Measurements from ENCODE around the gene PARN.
"Not testable (repeated sequence)": the region's sequence is repeated elsewhere in the genome, so short reads cannot be mapped to it uniquely, and the experiment has no call there.

PARN gene

DNA sequence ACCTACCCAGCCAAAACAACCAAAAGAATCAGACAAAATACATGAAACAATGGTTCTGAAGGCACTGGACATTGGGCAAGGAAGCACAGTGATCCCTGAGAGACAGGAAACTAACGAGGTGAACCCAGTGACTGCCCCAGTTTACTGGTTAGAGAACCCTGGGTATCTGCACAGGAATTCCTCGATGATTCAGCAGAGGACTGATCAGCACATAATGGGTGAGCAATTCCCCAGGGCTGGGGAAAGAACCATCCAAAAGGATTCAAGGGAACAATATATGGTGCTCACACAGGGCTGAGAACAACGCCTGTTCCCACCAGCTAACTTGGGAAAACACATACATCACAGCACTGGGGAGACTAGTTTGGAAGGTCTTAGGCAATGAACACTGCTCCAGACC, 167.2 kb downstream of the PARN start:
- DNase-seq, result no peak

DNA sequence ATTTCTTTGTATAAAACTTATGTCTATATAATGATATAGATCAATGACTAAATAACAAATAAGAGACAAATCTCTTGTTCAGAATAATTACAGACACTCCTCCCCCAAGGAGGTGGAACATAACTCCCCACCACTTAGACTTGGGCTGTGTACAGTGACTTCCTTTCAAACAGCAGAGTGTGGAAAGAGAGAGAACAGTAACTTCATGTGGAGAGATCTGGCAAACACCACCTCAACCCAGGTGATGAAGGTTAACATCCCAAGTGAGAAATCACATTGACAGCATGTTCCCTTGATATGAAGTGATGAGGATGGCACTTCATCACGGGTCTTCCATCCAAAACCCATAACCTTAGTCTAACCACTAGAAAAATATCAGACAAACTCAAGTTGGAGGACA, 169.3 kb downstream of the PARN start:
- DNase-seq, result no peak

DNA sequence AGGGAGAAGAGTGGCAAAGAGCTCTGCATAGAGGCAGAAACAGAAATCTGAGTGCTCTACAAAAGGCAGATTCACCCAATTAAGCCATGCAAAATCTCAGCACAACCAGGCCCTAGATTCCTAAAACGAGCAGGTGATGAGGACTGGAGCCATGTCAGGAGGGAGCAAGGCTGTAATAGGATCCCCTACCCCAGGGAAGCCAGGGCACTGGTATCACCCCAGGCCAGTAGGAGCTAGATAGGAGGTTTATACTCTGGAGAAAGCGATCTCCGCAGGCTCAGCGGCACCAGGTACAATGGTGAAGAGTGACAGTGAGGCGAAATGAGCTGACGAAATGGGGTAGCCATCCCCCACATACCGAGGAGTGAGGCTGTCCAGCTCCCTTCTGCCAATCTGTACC, 171.5 kb downstream of the PARN start:
- DNase-seq, result no peak

- DNase-seq, result no peak
Observed at GRCh38 chr16:14456793-14457481, 173.1 kb downstream of the PARN start.

GRCh38 chr16:14455573-14455972, 174.5 kb downstream of the PARN start:
- DNase-seq, result no peak

DNA sequence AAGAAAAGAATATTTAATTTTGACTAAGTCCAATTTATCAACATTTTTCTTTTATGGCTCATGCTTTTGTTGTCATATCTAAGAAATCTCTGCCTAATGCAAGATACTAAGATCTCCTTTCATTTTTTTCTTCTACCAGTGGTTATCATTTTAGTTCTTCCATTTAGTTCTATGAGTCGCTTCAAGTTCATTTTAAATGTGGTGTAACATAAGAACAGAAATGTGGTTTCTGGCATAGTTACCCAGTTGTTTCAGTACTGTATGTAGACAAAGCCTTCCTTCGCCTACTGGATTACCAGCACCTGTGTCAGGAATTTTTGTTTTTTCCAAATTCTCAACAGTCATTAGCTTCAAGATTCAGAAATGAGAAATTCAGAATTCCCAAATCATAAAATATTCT, 175.7 kb downstream of the PARN start:
- no peak for DNase-seq

GRCh38 chr16:14452066-14452465, 178.0 kb downstream of the PARN start:
- no peak for DNase-seq

DNA sequence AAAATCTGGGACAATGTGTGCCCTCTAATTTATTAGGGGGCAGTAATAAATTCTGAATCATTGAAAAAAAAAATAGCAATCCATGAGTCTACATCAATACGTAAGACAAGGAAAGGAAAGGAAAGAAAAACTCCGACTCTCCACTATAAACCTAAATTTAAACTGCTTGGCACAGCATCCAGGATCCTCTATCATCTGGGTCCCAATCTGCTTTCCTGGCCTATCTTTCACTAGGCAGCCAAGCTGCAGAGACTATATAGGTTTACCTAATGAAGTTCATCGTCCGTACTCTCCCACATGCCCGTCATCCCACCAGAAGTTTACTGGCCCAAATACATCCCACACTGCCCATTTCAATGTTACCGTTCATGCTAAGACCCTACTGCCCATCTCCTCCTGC, 179.2 kb downstream of the PARN start:
- no peak for DNase-seq

- no peak for DNase-seq
Observed at GRCh38 chr16:14449790-14450480, 180.1 kb downstream of the PARN start.

DNA sequence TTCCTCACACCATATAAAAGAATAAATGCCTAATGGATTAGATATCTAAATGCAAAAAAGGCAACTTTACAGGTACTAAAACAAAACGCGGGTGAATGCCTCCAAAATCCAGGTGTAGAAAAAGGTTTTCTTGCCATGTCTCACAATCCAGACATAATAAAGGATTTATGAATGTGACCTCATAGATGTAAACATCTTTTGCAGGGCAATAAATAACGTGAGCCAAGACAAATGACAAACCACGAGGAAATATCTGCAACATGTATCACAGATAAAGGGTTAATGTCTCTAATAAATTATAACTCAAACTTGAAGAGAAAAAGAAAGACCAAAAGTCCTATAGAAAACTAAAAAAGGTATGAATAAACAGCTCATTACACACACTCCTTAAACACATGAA, 180.7 kb downstream of the PARN start:
- no peak for DNase-seq

- no peak for DNase-seq
Observed at GRCh38 chr16:14448879-14449278, 181.2 kb downstream of the PARN start.

- DNase-seq, result no peak
Observed at GRCh38 chr16:14447783-14448182, 182.3 kb downstream of the PARN start.

DNA sequence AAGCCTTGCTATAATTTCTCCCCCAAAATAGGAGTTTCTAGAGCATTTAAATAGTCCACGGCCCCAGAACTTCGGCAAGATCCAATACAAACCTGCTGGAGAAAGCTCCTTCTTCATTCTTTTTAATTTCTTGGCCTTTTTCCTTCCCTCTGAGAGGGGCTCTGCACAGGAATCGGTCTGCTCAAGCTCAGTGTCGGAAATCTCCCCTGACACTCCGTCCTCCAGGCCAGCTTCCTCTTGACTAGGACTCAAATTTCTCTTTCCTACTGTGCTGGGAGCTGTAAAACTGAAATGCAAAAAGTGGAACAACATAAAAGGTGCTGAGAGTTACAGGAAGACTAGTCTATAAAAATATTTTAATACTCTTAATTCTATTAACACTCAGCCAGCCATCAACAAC, 183.3 kb downstream of the PARN start:
- no peak for DNase-seq

- no peak for DNase-seq
Observed at GRCh38 chr16:14445937-14446715, 183.9 kb downstream of the PARN start.

DNA sequence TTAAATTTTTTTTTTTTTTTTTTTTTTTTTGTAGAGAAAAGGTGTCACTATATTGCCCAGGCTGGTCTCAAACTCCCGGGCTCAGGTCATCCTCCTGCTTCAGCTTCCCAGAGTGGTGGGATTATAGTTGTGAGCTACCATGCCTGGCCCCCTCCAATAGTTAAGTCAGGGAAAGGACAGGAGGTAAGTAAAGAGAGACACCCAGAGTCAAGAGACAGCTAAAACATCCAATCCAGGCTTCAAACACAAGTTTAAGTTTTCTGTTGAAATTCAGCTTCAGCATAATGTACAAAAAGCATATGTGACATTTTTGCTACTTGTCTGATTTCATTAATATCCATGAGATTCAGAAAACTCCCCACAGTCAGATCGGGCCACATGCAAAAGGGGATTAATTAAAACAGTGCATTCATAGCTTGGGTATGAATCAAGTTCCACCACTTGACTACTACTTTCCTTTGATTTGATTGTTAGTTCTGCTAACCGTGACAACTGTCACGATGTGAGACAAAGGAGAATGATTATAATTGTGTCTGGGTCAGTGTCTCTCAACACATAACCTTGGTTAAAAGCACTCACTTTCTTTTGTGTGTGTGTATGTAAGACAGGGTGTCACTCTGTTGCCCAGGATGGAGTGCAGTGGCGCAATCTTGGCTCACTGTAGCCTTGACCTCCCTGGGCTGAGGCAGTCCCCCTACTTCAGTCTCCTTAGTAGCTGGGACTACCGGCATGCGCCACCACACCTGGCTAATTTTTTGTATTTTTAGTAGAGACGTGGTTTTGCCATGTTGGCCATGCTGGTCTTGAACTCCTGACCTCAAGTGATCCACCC, 184.9 kb downstream of the PARN start:
- DNase-seq, result no peak

DNA sequence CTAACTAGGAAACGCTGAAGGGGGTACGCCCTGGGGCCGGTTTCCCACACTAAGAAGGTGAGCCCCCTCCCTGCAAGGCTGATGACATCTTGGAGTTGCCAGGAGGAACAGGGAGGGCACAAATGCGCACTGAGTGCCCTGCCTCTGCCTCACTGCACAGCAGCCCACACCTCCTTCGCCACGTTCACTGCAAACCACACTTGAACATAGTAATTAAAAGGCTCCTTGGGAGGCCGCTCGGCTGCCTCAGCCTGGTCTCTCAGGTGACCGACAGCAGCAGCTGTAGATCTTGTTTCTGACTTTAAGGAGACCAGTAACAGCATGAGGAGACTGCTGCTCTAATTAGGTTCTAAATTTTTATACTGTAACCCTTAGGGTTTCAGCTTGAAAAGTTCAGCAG, 188.5 kb downstream of the PARN start:
- not testable (repeated sequence) for DNase-seq

- DNase-seq, result no peak
Observed at GRCh38 chr16:14438256-14438655, 191.8 kb downstream of the PARN start.

DNA sequence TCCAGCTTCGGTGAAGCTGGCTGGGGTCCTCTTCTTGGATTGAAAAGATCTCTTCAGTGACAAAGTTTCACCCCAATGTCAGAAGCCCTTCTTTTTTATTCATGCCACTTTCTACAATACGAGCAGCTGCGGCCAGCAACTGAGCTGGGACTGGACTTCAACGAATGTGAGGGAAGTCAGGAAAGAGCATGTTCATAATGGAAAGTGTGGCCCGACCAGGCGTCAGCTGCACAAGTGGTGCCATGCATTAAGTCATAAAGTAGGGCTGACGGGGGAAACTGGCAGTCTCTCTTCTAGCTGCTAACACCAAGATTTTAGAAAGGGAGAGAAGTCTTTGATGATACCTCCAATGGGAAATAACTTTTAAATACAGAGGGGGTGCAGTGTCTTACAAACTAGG, 192.6 kb downstream of the PARN start:
- no peak for DNase-seq

- no peak for DNase-seq
Observed at GRCh38 chr16:14436401-14436955, 193.6 kb downstream of the PARN start.

DNA sequence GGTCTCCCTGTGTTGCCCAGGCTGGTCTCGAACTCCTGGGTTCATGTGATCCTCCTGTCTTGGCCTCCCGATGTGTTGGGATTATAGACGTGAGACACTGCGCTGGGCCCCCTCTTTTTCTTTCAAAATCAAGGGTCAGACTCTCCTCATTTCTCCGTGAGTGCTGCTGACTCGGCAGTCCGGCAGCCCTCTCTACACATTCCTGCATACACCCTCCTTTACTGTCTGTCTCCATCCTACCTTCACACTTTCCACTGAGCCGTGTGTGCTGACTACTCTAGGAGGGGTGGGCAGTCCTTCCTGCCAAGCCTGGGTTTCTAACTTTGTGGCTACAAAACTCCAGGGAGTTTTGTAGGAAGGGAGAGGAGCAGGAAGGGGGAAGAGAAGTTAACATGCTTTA, 195.2 kb downstream of the PARN start:
- DNase-seq, result no peak

DNA sequence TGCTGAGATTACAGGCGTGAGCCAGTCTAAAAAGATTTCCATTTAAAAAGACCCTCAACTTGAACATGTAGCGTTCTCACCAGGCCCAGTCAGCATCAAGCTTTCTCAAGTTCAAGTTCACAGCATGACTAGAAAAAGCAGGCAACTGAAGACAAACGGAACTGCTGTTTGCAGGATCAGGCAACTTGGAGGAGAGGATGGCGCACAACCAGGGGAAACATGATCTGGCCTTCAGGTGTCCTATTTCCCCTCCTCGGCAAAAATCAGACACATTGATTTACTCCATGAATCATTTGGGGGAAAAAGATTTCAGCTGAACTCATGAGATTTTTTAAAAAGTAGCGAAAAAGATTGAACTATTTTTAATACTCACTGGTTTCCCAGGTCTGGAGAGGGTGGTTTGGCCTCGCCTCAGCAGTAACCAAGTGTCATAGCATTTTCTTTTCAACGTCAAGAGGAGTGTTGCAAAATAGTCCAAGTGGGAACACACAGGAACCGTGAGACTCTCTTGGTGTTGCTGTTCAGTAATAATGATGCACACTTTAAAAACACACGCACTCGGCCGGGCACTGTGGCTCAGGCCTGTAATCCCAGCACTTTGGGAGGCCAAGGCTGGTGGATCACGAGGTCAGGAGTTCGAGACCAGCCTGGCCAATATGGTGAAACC, 201.0 kb downstream of the PARN start:
- not testable (repeated sequence) for DNase-seq

DNA sequence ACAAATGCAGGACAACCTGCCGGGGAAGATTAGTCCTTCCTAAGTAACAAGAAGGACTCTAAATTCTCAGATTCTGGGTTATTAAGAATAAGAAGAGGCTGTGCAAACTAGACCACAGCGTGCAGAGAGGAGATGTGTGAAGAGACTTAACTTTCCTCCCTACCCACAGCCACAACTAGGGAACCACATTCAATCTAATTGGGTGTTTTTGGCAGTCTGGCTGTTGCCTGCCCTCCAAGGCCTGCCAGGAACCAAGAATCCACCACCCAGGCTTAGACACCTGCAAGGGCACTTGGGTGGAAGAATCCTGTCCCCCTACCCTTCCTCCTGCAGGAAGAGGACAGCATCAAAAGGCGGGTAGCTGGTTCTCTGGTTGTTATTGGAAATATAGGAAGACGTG, 202.0 kb downstream of the PARN start:
- no peak for DNase-seq
